ENCODE data around the gene CD3G. TPM values are rescaled to one million over a fixed set of nuclear protein-coding genes. Genes with fewer than 3 reads are reported as not detected.

Gene CD3G
- total RNA-seq, 4 donors from 2014 or later = 0.85 to 4.0 (median 1.4) TPM

DNA sequence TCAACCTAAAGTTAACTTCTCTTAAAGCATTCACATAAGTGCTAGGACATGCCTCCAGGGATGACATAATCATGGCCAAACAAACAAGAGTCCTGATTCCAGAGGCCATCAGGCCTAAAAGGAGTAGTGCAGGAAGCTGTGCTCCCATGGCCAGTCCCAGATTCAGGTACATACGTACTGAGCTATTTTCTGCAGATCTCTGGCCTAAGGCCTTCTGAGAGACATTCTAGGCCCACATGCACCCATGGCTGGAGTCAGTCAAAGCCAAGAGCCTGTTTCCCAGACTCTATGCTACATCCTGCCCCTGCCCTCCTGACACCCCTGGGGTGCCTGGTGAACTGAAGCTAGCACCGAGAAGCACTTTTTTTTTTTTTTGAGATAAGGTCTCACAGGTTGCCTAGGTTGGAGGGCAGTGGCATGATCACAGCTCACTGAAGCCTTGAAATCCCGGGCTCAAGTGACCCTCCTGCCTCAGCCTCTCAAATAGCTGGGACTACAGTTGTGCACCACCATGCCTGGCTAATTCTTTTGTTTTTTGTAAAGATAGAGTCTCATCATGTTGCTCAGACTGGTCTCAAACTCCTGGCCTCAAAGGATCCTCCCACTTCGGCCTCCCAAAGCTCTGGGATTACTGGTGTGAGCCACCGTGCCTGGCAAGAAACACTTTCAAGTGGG is 2.2 kb upstream of the CD3G start:
- no peak for DNase-seq
- Histone ChIP-seq H3K4me3 (peak overlapping the region; percentile 4 to 38 (median 24)), H3K4me1 (peaks cover 0 to 9% (median 3%) of the 10 kb centered on the region in 3 donors), H3K27me3 (peaks cover 0 to 34% (median 0%) of the 10 kb centered on the region in 4 donors), H3K27ac (peak overlapping the region in 3 of 4 donors; percentile 3 to 44 (median 34)), H3K9me3 (no peaks in the 10 kb centered on the region), H3K36me3 (no peaks in the 10 kb centered on the region)
- 70 to 75% methylated on average over 5 of the region's 5 CpGs for WGBS, 2 donors
- TF ChIP-seq, protein P1, sequence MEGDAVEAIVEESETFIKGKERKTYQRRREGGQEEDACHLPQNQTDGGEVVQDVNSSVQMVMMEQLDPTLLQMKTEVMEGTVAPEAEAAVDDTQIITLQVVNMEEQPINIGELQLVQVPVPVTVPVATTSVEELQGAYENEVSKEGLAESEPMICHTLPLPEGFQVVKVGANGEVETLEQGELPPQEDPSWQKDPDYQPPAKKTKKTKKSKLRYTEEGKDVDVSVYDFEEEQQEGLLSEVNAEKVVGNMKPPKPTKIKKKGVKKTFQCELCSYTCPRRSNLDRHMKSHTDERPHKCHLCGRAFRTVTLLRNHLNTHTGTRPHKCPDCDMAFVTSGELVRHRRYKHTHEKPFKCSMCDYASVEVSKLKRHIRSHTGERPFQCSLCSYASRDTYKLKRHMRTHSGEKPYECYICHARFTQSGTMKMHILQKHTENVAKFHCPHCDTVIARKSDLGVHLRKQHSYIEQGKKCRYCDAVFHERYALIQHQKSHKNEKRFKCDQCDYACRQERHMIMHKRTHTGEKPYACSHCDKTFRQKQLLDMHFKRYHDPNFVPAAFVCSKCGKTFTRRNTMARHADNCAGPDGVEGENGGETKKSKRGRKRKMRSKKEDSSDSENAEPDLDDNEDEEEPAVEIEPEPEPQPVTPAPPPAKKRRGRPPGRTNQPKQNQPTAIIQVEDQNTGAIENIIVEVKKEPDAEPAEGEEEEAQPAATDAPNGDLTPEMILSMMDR (IDR thresholded peaks at IDR 0.05) = no peak
- TF ChIP-seq POLR2A (IDR thresholded peaks at IDR 0.05) = no peak
- intact Hi-C loops (cut with DNase I) = loop anchor here (10.0 kb wide), 1 partner anchor 147 kb away; no protein-coding TSS in a partner anchor

DNA sequence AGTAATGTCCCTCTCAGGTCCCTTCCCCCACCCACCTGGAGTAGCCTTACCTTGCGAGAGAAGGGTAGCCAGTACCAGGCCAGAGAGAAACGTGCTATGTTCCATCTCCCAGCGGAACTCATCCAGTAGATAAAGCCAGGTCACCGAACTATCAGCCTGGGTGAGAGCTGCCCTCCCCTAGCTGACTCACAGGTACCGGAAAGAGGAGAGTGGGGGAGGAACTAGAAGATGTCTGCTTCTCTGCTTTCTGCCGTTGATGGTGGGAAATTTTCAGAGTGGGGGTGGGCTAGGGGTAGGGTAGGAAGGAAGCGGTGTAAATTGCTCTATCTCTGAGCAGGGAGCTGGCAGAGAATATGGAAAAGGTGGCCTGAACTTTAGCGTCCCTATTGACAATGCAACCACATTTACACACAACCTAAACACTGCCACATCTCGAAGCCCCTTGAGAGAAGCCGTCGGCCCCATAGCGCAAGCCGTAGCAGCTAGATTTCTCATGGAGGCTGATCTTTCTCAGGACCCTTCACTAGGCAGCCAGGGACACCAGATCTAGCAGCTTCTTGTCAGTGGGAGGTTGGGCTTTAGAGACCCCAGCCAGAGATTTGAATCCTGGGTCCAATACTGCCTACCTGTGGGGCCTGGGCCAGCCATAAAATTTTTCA is 1.5 kb upstream of the CD3G start, which contains the start of gene CD3D:
Gene CD3D (minus strand): TSS at position 203 of the 659 bp plus-strand sequence. CDS start 98 bp downstream, at position 105.
- Histone ChIP-seq H3K27ac (peak within 1 kb of the TSS in 3 of 4 donors; percentile 3 to 49 (median 34)), H3K36me3 (no peaks in the 10 kb centered on the region), H3K27me3 (peaks cover 0 to 35% (median 0%) of the 10 kb centered on the region in 4 donors), H3K9me3 (no peaks in the 10 kb centered on the region), H3K4me3 (peak within 1 kb of the TSS; percentile 4 to 38 (median 24)), H3K4me1 (peaks cover 0 to 9% (median 3%) of the 10 kb centered on the region in 3 donors)
- no peak for TF ChIP-seq POLR2A (IDR thresholded peaks at IDR 0.05)
- TF ChIP-seq, protein P1 (IDR thresholded peaks at IDR 0.05) = no peak
- 64 to 82% methylated on average over 11 to 12 of the region's 13 CpGs for WGBS, 2 donors
- DNase-seq = no peak
- intact Hi-C loops (cut with DNase I) = loop anchor here (10.0 kb wide), 1 partner anchor 148 kb away; no protein-coding TSS in a partner anchor

DNA sequence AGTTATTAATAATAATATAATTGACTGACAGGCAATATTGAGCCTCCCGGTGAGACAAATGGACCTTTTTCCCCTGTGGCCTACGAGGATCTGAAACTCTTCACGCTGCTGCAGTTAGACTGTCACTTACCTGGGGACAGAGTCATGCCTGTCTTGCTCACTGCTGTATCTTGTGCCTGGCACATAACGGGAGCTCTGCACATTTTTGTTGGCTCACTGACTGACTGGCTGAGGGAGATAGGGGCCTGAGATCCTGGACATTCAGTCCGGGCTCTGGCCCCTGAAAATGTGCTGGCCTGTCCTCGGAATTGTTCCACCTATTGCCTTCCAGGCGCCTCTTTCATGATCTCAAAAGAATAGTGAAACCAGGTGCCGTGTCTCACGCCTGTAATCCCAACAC is 896 bp upstream of the CD3G start:
- intact Hi-C loops (cut with DNase I) = loop anchor here (10.0 kb wide), 1 partner anchor 148 kb away; no protein-coding TSS in a partner anchor
- no peaks in the 10 kb centered on the region for H3K9me3 ChIP-seq
- peaks cover 0 to 41% (median 0%) of the 10 kb centered on the region in 4 donors for H3K27me3 ChIP-seq
- WGBS, 2 donors = 57% methylated on average over 3 to 8 of the region's 9 CpGs
- peak overlapping the region in 1 of 4 donors; percentile 33 for H3K4me3 ChIP-seq
- no peaks in the 10 kb centered on the region for H3K36me3 ChIP-seq
- DNase-seq = no peak
- peaks cover 0 to 9% (median 3%) of the 10 kb centered on the region in 3 donors for H3K4me1 ChIP-seq
- H3K27ac ChIP-seq = peak overlapping the region in 1 of 4 donors; percentile 49
- TF ChIP-seq POLR2A (IDR thresholded peaks at IDR 0.05) = no peak
- TF ChIP-seq, protein P1 (IDR thresholded peaks at IDR 0.05) = no peak

DNA sequence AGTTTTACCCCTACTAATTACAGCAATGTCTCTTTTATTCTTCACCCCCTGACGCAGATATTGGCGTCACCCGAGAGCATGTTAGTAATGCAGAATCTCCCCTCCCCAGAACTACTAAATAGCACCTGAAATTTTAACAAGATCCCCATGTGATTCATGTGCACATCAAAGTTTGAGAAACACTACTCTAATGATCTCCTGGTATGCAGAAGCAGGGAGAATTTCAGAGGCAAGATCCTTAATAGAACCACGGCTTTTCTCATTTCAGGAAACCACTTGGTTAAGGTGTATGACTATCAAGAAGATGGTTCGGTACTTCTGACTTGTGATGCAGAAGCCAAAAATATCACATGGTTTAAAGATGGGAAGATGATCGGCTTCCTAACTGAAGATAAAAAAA is 5.3 kb downstream of the CD3G start:
- DNase-seq = no peak
- intact Hi-C loops (cut with DNase I) = loop anchor here (10.0 kb wide), 1 partner anchor 155 kb away; no protein-coding TSS in a partner anchor
- H3K27ac ChIP-seq = no peak overlapping the region
- 49 to 67% methylated on average over 6 of the region's 6 CpGs for WGBS, 2 donors
- no peaks in the 10 kb centered on the region for H3K9me3 ChIP-seq
- no peaks in the 10 kb centered on the region for H3K4me1 ChIP-seq
- TF ChIP-seq POLR2A (IDR thresholded peaks at IDR 0.05) = no peak
- TF ChIP-seq, protein P1 (IDR thresholded peaks at IDR 0.05) = no peak
- H3K36me3 ChIP-seq = no peaks in the 10 kb centered on the region
- peaks cover 0 to 35% (median 0%) of the 10 kb centered on the region in 4 donors for H3K27me3 ChIP-seq
- no peak overlapping the region for H3K4me3 ChIP-seq
